Posterior vena cava (tissue), 2 donors: ENCODE data around the gene KCP. TPM values are rescaled to one million over a fixed set of nuclear protein-coding genes. Genes with fewer than 3 reads are reported as not detected.
A peak's percentile ranks its signal among the peaks of the same experiment; 100 is the strongest.
"Not testable (repeated sequence)": the region's sequence is repeated elsewhere in the genome, so short reads cannot be mapped to it uniquely, and the experiment has no call there.

Experiments used
- DNase-seq: peaks from one replicate; pipeline ENCODE4 v3.0.0-alpha.2; 2020; ENCODE audit warnings: low spot score
- intact Hi-C, 2 donors: fragments of 100-400 bp; cut with DNase I; formaldehyde crosslinking; loops; one replicate each; pipeline versions ENCODE4 v1.14.1 to v1.14.2; 2022 to 2023
- long read RNA-seq, 2 donors: library from polyadenylated mRNA; unstranded; transcript quantifications; one replicate each; pipeline ENCODE4 v2.0.0, GENCODE V29; 2020 to 2021
- total RNA-seq, 2 donors: library from RNA; stranded (reverse); fragmentation: NEBNext Ultra II Directional; extraction: Animal tissue kit (Norgen Biotek cat#: 25700); gene quantifications; one replicate each; pipeline ENCODE4 v1.2.1, GENCODE V29; 2021
- donor health status: DM: yes; HTN: yes; CAD: no.
- donor health status: DM: yes; HTN: yes; CAD: no.

KCP gene
- 1 to 10 TPM in 1 of 2 donors, under 1 TPM in 1; 0.95 to 1.3 TPM for total RNA-seq
- long read RNA-seq, donor 1, partial matches to known transcripts: 0 of 1 reads
- long read RNA-seq, donor 1, other reads (novel, unspliced or antisense): 1 of 1 reads
- long read RNA-seq, donor 2, partial matches to known transcripts: 1 of 17 reads
- long read RNA-seq, donor 2, other reads (novel, unspliced or antisense): 16 of 17 reads

DNA sequence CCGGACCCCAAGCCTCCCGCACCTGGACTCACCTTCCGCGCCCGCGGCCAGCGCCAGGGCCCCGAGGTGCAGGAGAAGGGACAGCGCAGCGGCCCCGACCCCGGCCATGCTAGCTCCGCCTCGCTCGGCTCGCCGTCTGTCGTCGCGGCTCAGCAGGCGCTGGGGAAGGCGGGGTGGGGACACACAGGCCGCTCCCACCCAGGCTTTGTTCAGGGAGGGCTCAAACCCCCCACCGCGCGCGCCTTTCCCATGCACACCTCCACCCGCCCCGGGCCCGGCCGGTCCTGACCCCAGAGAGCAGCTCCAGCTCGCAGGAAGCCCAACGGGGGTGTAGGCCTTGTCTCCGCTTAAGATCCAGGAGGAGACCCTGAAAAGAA lies at the start of gene KCP:
Gene KCP (minus strand): TSS at position 141 of the 377 bp plus-strand sequence. CDS start 33 bp downstream, at position 108.
- peak; percentile 51 for DNase-seq

DNA sequence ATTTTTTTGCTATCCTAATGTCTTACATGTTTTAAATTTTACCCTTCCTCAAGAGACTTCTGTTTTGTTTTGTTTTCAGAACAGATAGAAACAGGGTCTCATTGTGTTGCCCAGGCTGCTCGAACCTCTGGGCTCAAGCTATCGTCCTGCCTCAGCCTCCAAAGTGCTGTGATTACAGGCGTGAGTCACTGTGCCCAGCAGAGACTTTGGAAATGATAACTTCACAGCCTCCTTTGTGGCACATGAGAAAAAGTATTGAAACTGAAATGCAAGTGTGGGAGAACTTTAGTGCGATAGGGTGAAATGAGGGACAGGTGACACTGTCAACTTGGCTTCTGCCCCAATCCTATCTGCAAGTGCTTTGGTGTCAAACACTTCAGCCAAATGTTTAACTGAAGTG lies 48.8 kb upstream of the KCP start:
- intact Hi-C loops: no loop called here
- DNase-seq: no peak

More for the DNA sequence above, at the start of gene KCP:
- intact Hi-C loops: loop anchor here in 1 of 2 donors (5.0 kb wide), 1 partner anchor 187 kb away; no protein-coding TSS in a partner anchor

DNA sequence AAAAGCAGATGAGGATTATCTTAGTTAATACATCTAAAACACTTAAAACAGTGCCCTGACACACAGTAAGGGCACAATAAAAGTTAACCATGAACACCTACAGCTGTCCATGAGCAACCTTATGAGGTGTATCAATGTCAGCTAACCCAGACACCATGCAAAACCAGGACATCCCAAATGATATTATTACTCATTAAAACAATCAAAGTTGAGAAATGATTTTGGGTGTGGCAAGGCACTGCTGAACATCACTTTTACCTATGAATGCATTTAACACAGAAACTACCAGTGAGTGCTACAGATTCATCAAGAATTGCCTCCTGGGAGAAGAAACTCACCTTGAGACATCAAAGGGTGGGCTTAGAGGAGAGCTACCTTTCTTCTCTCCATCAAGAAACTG lies 45.5 kb upstream of the KCP start:
- intact Hi-C loops: no loop called here
- DNase-seq: no peak

DNA sequence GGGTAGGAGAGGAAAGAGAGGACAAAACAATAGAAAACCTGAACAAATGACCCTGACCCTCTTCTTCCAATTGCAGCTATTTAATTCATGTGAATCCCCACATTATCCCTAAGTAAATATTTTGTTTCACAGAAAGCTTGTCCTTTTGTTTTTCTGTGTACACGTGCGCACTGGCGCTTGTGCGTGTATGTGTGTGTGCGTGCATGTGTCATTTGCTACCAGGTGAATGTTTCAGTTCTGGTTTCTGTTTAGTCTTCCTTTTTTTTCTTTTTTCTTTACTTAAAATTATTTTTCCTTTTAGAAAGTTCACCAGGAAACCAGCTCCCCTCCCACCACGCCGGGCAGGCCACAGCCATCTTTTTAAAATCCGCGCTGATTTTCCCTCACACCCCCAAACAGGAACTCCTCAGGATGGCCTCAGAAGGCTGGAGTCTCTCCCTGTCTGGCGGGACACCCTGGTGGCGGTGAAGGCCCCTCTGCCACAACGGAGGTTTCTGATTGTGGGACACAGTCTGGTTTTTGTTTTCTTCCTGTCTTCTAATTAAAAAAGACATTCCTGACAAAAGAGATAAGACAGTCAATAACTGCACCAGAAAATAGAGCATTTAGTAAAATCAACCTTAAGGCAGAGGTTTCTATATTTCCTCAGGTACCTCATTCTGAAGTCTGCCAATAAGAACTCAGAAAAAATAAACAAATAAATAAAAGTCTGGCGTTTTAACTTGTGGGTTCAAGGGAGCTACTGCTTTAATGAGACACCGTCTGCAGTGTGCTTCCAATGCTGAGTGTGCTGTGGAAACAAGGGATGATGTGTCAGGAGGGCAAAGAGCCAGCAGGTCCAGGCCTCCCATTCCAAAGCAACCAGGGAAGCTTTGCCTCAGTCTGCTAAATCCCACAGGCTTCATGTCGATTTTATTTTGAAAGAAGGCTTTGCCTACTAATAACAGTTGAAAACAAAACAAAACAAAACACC lies 44.6 kb upstream of the KCP start:
- DNase-seq: no peak
- intact Hi-C loops: no loop called here

DNA sequence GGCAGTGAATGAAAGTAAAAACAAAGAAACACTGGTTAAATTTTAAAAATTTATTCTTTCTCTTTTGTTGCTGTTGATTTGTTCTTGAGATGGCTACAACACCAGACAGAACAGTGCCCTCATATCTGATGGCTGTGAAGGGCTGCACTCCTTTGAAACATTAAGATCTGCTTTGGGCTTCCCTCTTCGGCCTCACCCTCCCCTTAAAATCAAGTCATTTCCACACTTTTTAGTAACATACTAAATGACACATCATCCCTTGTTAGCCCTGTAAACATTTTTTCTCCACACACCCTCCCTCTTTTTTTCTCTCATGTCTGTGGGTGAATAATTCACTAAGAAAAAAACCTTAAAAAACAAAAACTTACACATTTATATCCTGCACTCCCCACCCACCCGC lies 43.6 kb upstream of the KCP start:
- intact Hi-C loops: no loop called here
- no peak for DNase-seq

DNA sequence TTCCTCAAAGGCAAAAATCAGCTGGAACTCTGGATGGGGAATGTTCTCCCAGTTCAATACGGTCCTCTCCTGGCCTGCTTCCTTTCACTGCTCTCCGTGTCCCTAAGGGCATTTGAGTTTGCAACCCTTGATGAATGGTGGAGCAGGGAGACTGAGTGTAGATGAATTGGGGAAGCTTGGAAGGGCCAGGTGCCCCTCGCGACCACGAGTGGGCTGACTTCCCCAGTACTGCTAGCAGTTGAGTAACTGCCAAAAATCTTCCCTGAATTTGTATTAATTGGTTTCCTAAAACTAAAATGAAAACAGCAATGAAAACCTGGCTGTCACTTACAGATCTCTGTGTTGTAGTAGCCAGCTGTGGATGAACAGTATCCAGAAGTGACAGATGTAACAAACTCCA lies 40.8 kb upstream of the KCP start:
- DNase-seq: no peak
- intact Hi-C loops: no loop called here

DNA sequence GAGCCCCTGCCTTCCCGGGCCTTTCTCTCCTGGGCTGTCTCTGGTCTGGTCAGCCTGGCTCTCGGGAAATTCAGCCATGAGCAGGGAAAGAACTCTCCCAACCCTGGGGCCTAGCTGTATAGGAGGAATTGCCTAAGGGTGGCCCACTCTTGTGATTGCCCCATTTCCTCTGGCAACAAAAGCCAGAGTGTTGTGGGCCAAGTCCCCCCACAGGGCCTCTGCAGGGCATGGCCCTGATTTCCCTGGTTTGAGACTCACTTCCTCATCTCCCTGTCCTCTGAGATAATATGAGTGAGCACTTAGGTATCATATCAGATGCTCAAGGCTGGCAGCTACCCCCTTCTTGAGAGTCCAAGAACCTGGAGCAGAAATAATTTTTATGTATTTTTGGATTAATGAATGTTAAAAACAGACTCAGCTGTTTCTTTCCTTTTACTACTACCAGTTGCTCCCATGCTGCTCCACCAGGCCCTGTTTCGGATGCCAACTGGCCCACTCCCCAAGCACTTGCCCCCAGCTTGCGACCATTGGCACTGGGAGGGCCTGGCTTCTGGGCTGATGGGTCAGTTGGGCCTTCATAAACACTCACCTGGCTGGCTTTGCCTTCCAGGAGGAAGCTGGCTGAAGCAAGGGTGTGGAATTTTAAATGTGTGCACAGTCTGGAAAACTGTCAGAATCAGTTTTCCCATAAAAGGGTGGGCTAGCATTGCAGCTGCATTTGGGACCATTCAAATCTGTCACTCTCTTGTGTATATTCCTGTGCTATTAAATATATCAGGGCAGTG lies 38.7 kb upstream of the KCP start:
- intact Hi-C loops: no loop called here
- no peak for DNase-seq

DNA sequence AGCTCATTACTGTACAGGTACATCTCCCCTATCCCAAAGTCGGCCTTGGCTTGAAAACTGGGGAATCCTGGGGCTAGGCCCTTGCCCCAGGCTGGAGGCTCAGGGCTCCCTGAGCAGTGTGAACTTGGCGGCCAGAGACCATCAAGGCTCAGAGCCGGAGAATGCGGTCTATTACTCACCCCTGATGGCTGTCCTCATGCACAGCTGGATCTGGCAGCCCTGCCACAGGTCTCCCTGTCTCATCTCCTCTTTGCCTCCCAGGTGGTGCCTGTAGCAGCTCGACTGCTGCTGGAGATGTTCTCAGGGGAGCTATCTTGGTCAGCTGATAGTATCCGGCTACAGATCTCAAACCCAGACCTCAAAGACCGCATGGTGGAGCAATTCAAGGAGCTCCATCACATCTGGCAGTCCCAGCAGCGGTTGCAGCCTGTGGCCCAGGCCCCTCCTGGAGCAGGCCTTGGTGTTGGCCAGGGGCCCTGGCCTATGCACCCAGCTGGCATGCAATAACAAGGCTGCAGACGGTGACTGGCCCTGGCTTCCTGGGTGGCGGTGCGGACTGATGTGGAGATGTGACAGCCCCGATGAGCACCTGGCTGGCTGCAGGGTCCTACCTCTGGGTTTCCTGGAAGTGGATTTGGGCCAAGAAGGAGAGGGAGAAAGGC lies 37.9 kb upstream of the KCP start:
- intact Hi-C loops: no loop called here
- peak; percentile 77 for DNase-seq

DNA sequence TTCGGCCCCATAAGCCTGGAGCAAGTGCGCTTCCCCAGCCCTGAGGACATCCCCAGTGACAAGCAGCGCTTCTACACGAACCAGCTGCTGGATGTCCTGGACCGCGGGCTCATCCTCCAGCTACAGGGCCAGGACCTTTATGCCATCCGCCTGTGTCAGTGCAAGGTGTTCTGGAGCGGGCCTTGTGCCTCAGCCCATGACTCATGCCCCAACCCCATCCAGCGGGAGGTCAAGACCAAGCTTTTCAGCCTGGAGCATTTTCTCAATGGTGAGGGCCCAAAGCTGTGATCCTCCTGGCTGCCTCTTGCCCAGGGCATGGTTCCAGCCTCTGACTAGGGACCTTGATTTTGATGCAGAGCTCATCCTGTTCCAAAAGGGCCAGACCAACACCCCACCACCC lies 37.3 kb upstream of the KCP start:
- no peak for DNase-seq
- intact Hi-C loops: no loop called here

DNA sequence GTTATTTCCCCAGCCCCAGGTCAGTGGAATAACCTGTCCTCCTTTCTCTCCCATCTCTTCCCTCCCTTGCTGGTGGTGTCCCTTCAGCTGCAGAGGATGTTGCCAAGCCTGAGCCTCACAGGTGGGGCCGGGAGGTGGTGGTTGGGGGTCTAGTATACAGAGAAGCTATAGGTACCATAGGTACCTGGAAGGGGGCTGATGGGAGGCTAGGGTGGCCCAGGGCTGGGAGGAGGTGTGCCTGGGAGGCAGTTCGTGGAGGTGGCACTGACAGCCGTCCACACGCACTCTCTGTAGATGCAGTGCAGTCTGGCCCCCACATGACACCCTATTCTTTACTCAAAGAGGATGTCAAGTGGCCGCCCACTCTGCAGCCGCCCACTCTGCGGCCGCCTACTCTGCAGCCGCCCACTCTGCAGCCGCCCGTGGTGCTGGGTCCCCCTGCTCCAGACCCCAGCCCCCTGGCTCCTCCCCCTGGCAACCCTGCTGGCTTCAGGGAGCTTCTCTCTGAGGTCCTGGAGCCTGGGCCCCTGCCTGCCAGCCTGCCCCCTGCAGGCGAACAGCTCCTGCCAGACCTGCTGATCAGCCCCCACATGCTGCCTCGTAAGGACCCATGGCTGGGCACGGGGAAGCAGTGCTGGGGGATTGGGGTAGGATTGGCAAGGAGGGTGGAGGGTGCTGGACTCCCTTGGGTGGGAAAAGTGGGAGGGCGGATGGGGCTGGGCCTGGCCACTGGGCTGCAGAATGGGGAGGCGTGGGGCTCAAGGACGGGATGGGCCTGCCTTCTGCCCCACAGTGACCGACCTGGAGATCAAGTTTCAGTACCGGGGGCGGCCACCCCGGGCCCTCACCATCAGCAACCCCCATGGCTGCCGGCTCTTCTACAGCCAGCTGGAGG lies 36.7 kb upstream of the KCP start:
- intact Hi-C loops: no loop called here
- DNase-seq: peak; percentile 80

DNA sequence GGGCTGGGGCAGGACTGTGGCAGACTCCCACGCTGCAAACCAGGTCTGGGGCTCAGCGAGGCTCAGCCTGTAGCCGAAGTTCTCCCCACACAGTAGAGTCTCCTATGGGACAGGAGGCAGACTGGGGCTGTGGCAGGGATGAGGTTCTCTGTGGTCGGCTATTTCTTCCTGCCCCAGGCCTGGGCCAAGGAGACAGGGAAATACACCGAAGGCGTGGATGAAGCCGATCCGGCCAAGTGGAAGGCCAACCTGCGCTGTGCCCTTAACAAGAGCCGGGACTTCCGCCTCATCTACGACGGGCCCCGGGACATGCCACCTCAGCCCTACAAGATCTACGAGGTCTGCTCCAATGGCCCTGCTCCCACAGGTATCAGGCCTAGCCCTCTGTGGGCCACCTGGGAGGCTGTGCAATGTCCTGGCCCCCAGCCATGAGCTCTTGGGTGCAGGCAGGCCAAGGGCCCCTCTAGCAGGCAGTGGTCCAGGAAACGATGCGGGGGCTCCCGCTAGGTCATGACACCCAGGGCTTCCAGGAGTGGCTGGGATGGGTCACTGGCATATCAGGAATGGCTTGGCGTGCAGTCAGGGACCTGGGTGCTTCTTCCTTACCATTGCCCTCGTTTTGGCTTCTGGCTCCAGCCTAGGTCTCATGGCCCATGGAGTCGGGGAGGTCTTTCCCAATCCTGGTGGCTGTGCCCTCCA lies 35.3 kb upstream of the KCP start:
- DNase-seq: peak; percentile 79
- intact Hi-C loops: no loop called here

DNA sequence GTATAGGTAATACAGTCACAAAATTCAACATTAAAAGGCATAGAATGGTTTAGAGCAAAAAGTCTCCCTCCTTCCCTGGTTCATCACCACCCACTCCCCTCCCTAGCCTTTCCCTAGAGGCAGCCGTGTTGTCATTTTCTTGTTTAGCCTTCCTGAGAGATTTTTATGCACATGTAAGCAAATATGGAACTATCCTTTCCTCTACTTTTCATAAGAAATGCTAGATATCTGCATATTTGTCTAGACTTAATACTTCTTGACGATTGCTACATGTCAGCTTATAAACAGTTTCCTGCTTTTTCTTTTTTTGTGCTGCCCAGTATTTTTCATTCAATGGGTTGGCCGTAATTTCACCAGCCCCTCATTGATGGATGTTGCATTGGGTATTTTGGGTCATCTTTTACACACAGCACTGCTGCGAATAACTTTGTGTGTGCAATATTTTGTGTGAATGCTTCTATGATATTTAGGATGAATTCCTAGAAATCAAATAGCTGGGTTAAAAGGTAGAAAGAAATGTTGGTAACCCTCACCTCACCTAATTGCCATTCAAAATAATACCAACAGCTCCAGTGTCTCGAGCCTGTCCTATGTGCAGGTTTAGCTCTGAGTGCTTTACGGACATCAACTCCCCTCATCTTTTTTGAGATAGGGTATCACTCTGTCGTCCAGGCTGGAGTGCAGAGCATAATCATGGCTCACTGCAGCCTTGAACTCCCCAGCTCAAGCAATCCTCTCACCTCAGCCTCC lies 34.2 kb upstream of the KCP start:
- no peak for DNase-seq
- intact Hi-C loops: no loop called here

DNA sequence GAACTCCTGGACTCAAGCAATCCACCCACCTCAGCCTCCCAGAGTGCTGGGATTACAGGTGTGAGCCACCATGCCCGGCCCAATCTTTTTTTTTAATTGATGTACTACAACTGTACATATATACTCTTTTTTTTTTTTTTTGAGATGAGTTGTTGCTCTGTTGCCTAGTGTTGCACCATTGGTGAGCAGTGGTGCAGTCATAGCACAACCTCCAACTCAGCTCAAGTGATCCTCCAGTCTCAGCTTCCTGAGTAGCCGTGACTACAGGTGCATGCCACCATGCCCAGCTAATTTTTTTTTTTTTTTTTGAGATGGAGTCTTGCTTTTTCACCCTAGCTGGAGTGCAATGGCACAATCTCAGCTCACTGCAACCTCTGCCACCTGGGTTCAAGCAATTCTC lies 32.7 kb upstream of the KCP start:
- DNase-seq, intact Hi-C loops: not testable (repeated sequence)

DNA sequence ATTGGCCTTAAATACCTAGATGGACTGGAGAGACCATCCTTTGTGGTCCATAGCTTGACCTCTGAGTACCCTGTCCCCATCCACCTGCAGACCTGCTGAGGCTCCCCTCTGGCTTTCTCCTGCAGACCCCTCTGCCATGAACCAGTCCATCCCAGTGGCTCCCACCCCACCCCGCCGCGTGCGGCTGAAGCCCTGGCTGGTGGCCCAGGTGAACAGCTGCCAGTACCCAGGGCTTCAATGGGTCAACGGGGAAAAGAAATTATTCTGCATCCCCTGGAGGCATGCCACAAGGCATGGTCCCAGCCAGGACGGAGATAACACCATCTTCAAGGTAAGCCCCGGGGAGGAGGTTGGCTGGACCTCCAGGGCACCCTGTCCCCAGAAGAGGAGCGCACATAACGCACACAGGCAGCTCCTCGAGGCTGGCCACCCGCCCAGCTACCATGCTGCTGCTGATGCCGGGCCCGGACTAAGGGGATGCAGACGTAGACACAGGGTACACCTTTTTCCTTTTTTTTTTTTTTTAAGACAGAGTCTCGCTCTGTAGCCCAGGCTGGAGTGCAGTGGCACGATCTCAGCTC lies 31.5 kb upstream of the KCP start:
- no peak for DNase-seq

DNA sequence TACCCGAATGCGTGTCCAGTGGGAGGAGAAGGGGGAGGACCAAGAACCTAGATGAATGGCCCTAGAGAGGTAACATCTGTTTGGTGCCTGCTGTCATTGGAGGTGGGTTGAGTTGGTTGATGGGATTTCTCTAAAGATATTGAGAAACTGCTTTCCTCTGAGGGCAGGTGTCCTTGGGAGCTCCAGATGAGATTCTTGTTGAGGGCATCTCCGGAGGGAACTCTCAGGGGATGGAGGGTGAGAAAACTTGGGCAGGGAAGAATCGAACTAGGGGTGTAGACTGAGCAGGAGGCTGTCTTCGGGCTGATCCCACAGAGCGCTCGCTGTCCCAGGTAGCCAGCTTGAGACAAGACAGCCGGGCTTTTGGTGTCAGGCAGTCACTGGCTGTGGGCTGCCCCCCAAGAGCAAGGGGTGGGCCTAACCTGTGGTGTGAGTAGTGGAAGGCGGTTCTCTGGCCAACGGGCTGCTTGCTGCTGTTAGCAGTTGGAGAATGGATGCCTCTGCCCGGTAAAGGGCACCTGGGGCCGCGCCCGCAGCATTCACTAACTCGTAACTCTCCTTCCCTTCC lies 30.9 kb upstream of the KCP start:
- DNase-seq: no peak
- intact Hi-C loops: no loop called here

More for the DNA sequence above, 31.5 kb upstream of the KCP start:
- intact Hi-C loops: no loop called here

DNA sequence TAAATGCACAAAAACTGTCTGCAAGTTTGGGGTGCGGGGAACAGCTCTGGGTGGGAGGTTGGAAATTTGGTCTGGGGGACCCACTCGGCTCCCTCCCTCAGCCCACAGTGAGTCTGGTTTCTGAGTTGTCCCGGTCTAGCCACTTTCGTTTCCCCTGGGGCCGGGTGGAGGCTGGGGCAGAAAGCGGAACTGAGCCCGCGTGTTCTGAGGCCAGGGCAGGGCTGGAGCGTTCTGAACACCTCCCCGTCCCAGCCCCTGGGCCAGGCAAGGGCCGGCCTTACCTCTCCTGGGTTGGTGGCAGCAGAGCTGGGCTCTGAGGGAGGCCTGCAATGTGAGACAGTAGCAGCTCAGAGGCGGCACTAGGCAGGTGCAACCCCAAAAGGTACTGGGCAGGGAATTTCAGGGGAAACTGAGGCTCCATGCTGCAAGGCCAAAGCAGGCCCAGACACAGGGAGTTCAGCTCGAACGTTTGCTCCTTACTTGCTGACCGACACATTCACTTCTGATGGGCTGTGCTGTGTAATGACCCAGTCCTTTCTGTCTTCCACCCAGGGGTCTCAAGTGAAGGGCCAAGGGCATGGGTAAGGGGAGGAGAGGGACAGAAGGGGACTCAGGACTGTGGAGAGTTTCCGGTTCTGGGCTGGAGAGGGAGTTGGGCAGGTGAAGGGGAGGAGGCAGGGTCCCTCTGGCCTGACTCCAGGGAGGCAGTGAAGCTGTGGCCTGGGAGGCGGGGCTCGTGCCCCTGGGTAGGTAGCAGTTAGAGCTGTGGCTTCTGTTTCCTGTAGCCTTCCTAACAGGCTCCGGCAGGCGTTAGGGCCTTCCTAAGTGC lies 30.2 kb upstream of the KCP start:
- DNase-seq: peak; percentile 93
- intact Hi-C loops: no loop called here
